Mesenchymal stem cell (in vitro differentiated cells and primary cell): ENCODE results near the gene KCNK5.

Source experiments
- DNase-seq: peaks from one replicate; pipeline ENCODE4 v3.0.0-alpha.2; 2013
- H2AFZ ChIP-seq: one replicate; pipeline ENCODE4 v1.6.1; 2013; ENCODE audit warnings: low read depth, mild to moderate bottlenecking, control low read depth, inconsistent platforms, low read length, moderate library complexity
- H2AK5ac ChIP-seq: 2 replicates; pipeline ENCODE4 v1.6.1; 2013; ENCODE audit warnings: low read length, moderate library complexity, mild to moderate bottlenecking, inconsistent platforms; ENCODE audit not compliant: severe bottlenecking
- H2BK120ac ChIP-seq: one replicate; pipeline ENCODE4 v1.6.1; 2013; ENCODE audit warnings: low read depth, mild to moderate bottlenecking, inconsistent platforms, low read length, moderate library complexity
- H2BK12ac ChIP-seq, 2 experiments: one replicate each; pipeline ENCODE4 v1.6.1; 2013; ENCODE audit warnings: inconsistent platforms in 2 of 2, low read length in 2 of 2, mild to moderate bottlenecking in 2 of 2, moderate library complexity in 2 of 2, control low read depth in 1 of 2
- H2BK15ac ChIP-seq: one replicate; pipeline ENCODE4 v1.6.1; 2013; ENCODE audit warnings: mild to moderate bottlenecking, low read depth, inconsistent platforms; ENCODE audit not compliant: poor library complexity, severe bottlenecking
- H2BK5ac ChIP-seq: 2 replicates; pipeline ENCODE4 v1.6.1; 2013; ENCODE audit warnings: low read depth, mild to moderate bottlenecking, low read length, control low read depth, inconsistent platforms; ENCODE audit not compliant: poor library complexity, severe bottlenecking
- H3K14ac ChIP-seq, 2 experiments: one replicate each; pipeline ENCODE4 v1.6.1; 2013; ENCODE audit warnings: inconsistent platforms in 2 of 2, low read length in 2 of 2, control low read depth in 1 of 2, mild to moderate bottlenecking in 1 of 2, moderate library complexity in 1 of 2
- H3K18ac ChIP-seq, 2 experiments: one replicate each; pipeline ENCODE4 v1.6.1; 2013; ENCODE audit warnings: inconsistent platforms in 2 of 2, low read length in 2 of 2, control low read depth in 1 of 2, low read depth in 1 of 2, mild to moderate bottlenecking in 1 of 2
- H3K23ac ChIP-seq, 2 experiments: one replicate each; pipeline ENCODE4 v1.6.1; 2013; ENCODE audit warnings: inconsistent platforms in 2 of 2, low read length in 2 of 2, mild to moderate bottlenecking in 2 of 2, moderate library complexity in 2 of 2, control low read depth in 1 of 2
- H3K27ac ChIP-seq: 2 replicates; pipeline ENCODE4 v1.5.1; 2013; ENCODE audit warnings: mild to moderate bottlenecking, moderate library complexity, low read length, control low read depth, inconsistent platforms; ENCODE audit not compliant: poor library complexity, severe bottlenecking
- H3K27me3 ChIP-seq, 2 experiments: 2 replicates each; pipeline versions ENCODE4 v1.6.1 to v1.7.0; 2013; ENCODE audit warnings: low read length in 2 of 2, mild to moderate bottlenecking in 2 of 2, moderate library complexity in 2 of 2, control low read depth in 1 of 2, inconsistent platforms in 1 of 2; ENCODE audit not compliant: control insufficient read depth in 1 of 2, insufficient read depth in 1 of 2
- H3K36me3 ChIP-seq, 2 experiments: 2 replicates each; pipeline versions ENCODE4 v1.6.1 to v1.7.0; 2013; ENCODE audit warnings: low read length in 2 of 2, control low read depth in 1 of 2, inconsistent platforms in 1 of 2, low read depth in 1 of 2, mild to moderate bottlenecking in 1 of 2; ENCODE audit not compliant: insufficient read depth in 2 of 2, control insufficient read depth in 1 of 2
- H3K4ac ChIP-seq, 2 experiments: one replicate each; pipeline ENCODE4 v1.6.1; 2013; ENCODE audit warnings: inconsistent platforms in 2 of 2, low read length in 2 of 2, mild to moderate bottlenecking in 2 of 2, moderate library complexity in 2 of 2, control low read depth in 1 of 2, low read depth in 1 of 2
- H3K4me1 ChIP-seq: 2 replicates; pipeline ENCODE4 v1.6.1; 2013; ENCODE audit warnings: low read depth, low read length, control low read depth; ENCODE audit not compliant: control insufficient read depth, insufficient read depth
- H3K4me2 ChIP-seq: 2 replicates; pipeline ENCODE4 v1.6.1; 2013; ENCODE audit warnings: low read length, mild to moderate bottlenecking, inconsistent platforms; ENCODE audit not compliant: poor library complexity, severe bottlenecking
- H3K4me3 ChIP-seq, 2 experiments: 2 replicates each; pipeline versions ENCODE4 v1.5.1 to v1.7.0; 2013; ENCODE audit warnings: low read length in 2 of 2, mild to moderate bottlenecking in 2 of 2, control low read depth in 1 of 2, low read depth in 1 of 2; ENCODE audit not compliant: insufficient read depth in 1 of 2
- H3K79me1 ChIP-seq: replicated peaks from 2 replicates; pipeline ENCODE4 v1.6.1; 2013; ENCODE audit warnings: mild to moderate bottlenecking, control low read depth, low read length, inconsistent platforms; ENCODE audit not compliant: poor library complexity, severe bottlenecking
- H3K9ac ChIP-seq: 2 replicates; pipeline ENCODE4 v1.7.0; 2013; ENCODE audit warnings: mild to moderate bottlenecking, low read length, moderate library complexity
- H3K9me3 ChIP-seq: 2 replicates; pipeline ENCODE4 v1.7.0; 2013; ENCODE audit warnings: mild to moderate bottlenecking, low read length; ENCODE audit not compliant: control insufficient read depth
- H4K8ac ChIP-seq: one replicate; pipeline ENCODE4 v1.6.1; 2013; ENCODE audit warnings: inconsistent platforms, mild to moderate bottlenecking, low read length, moderate library complexity
- H4K91ac ChIP-seq: one replicate; pipeline ENCODE4 v1.6.1; 2013; ENCODE audit warnings: mild to moderate bottlenecking, low read length, inconsistent platforms
- WGBS: methylation state at CpG from one replicate; pipeline ENCODE4 v1.1.7; 2013; ENCODE audit warnings: mixed read lengths; 5-methylcytosine and 5-hydroxymethylcytosine counted together

KCNK5 gene

DNA sequence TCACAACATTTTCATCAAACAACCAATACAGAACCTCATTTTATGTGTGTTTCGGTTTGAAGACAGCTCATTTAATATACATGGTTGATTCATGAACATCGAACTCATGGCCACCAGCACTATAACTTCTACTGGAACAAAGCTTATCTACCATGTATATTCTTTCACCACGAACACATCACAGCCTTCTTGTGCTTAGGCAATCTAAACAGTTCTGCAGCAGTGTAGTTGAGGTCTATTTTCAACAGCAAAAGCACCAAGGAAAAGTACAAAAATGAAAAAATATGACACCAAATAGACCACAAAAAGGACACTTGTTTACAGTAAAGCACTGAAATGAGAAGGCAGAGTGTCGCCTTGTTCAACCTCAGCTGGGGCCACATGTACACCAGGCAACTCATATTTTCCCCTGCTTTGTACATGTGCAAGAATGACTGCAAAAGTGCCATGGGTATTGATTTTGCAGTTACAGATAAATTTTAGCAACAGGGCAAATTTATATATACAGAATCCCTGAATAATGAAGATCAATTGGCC is 25.8 kb upstream of the KCNK5 start:
- Histone ChIP-seq H2BK5ac (no peak overlapping the region), H3K23ac (no peak overlapping the region), H2AK5ac (no peak overlapping the region), H3K14ac (no peak overlapping the region), H3K4ac (no peak overlapping the region), H2BK12ac (no peak overlapping the region), H3K36me3 (no peaks in the 10 kb centered on the region), H3K27ac (no peak overlapping the region), H2BK120ac (no peak overlapping the region), H3K9me3 (no peaks in the 10 kb centered on the region), H3K18ac (no peak overlapping the region), H3K4me3 (no peak overlapping the region), H3K27me3 (peaks cover 7 to 14% of the 10 kb centered on the region in 2 experiments), H3K79me1 (no peaks in the 10 kb centered on the region), H3K4me2 (no peak overlapping the region), H3K9ac (no peak overlapping the region), H2BK15ac (no peak overlapping the region), H2AFZ (no peak overlapping the region), H3K4me1 (peaks cover 2% of the 10 kb centered on the region), H4K91ac (no peak overlapping the region), H4K8ac (no peak overlapping the region)
- 86% methylated on average over 4 of the region's 4 CpGs for WGBS
- DNase-seq = no peak

DNA sequence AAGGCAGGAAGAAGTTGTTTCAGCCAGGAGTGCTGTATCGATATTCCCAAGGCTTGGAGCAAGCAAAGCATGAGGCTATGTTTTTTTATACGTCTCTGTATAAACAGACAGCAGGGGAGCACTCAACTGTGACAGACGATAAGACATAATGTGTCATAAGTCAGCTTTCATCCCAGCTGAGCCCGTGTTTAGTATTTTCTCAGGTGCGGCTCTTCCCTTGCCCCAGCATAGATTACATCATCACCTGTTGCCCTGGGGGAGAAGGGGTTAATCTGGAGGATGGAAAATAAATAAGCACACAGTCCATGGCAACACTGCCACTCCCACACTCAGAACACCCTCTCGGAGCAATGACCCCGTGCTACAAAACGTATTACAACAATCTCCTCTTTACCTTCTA is 22.1 kb upstream of the KCNK5 start:
- H4K91ac ChIP-seq = no peak overlapping the region
- no peaks in the 10 kb centered on the region for H3K79me1 ChIP-seq
- no peak overlapping the region for H4K8ac ChIP-seq
- H2BK120ac ChIP-seq = no peak overlapping the region
- 45% methylated on average over 6 of the region's 8 CpGs for WGBS
- H3K4ac ChIP-seq = no peak overlapping the region
- H3K9me3 ChIP-seq = no peaks in the 10 kb centered on the region
- DNase-seq = no peak
- H3K4me3 ChIP-seq = no peak overlapping the region
- peaks cover 2% of the 10 kb centered on the region for H3K4me1 ChIP-seq
- H2BK5ac ChIP-seq = no peak overlapping the region
- H3K27me3 ChIP-seq = peaks cover 5 to 6% of the 10 kb centered on the region in 2 experiments
- H2AFZ ChIP-seq = no peak overlapping the region
- no peak overlapping the region for H2AK5ac ChIP-seq
- no peak overlapping the region for H3K27ac ChIP-seq
- H3K9ac ChIP-seq = no peak overlapping the region
- H3K18ac ChIP-seq = no peak overlapping the region
- H3K23ac ChIP-seq = no peak overlapping the region
- H3K14ac ChIP-seq = no peak overlapping the region
- no peak overlapping the region for H2BK12ac ChIP-seq
- H2BK15ac ChIP-seq = no peak overlapping the region
- H3K4me2 ChIP-seq = no peak overlapping the region
- no peaks in the 10 kb centered on the region for H3K36me3 ChIP-seq

DNA sequence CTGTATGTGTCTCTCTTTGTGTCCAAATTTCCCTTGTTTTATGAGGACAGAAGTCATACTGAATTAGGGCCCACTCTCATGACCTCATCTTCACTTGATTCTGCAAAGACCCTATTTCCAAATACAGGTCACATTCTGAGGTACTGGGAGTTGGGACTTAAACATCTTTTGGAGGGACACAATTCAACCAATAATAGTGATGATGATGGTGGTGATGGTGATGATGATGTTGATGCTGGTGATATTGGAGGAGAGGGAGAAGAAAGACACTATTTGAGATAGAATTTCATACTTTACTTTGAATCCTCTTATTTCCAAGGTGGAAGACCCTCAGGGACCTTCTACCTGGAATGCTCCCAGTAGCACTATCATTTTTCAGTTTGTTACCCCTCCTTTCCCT is 21.2 kb upstream of the KCNK5 start:
- no peak overlapping the region for H2BK15ac ChIP-seq
- H3K9ac ChIP-seq = no peak overlapping the region
- H2AFZ ChIP-seq = no peak overlapping the region
- H3K14ac ChIP-seq = no peak overlapping the region
- no peak overlapping the region for H3K18ac ChIP-seq
- no peak overlapping the region for H4K8ac ChIP-seq
- no peak overlapping the region for H3K4ac ChIP-seq
- H2BK12ac ChIP-seq = no peak overlapping the region
- H3K4me2 ChIP-seq = no peak overlapping the region
- H3K4me1 ChIP-seq = peaks cover 2% of the 10 kb centered on the region
- no peaks in the 10 kb centered on the region for H3K36me3 ChIP-seq
- no peaks in the 10 kb centered on the region for H3K79me1 ChIP-seq
- no peak overlapping the region for H2AK5ac ChIP-seq
- DNase-seq = no peak
- H4K91ac ChIP-seq = no peak overlapping the region
- H3K4me3 ChIP-seq = no peak overlapping the region
- H3K27me3 ChIP-seq = peaks cover 5 to 6% of the 10 kb centered on the region in 2 experiments
- H3K23ac ChIP-seq = no peak overlapping the region
- no peak overlapping the region for H3K27ac ChIP-seq
- H3K9me3 ChIP-seq = no peaks in the 10 kb centered on the region
- no peak overlapping the region for H2BK120ac ChIP-seq
- H2BK5ac ChIP-seq = no peak overlapping the region

DNA sequence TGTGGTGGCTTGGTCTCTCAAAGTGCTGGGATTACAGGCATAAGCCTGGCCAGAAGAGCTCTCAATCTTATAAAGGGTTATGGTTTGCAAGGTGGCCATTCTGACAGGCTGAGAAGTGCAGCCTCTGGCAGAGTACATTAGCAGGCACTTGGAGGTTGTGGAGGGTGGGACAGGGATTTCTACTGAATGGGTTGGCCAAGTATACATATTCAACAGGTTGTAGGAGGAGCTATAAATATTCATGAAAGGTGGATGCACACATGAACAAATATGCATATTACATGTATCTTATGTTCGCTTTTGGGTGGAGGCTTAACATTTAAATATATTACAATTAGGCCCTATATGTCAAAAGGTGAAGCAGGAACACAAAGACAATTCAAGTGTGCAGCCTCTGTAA is 20.0 kb upstream of the KCNK5 start:
- H2AFZ ChIP-seq = no peak overlapping the region
- peaks cover 2% of the 10 kb centered on the region for H3K4me1 ChIP-seq
- H3K14ac ChIP-seq = no peak overlapping the region

More for the DNA sequence above, 20.0 kb upstream of the KCNK5 start:
- Histone ChIP-seq H3K27ac (no peak overlapping the region), H3K79me1 (no peaks in the 10 kb centered on the region), H2BK15ac (no peak overlapping the region), H3K9me3 (no peaks in the 10 kb centered on the region), H3K4me3 (no peak overlapping the region), H4K8ac (no peak overlapping the region), H2BK5ac (no peak overlapping the region), H2AK5ac (no peak overlapping the region), H2BK12ac (no peak overlapping the region), H3K36me3 (no peaks in the 10 kb centered on the region), H3K9ac (no peak overlapping the region), H3K23ac (no peak overlapping the region), H4K91ac (no peak overlapping the region), H2BK120ac (no peak overlapping the region), H3K4ac (no peak overlapping the region), H3K18ac (no peak overlapping the region), H3K27me3 (peaks cover 5 to 6% of the 10 kb centered on the region in 2 experiments), H3K4me2 (no peak overlapping the region)
- no CpG with 5 or more reads among the region's 1 CpG for WGBS
- DNase-seq = no peak
